HepG2 (cell line): ENCODE results near the gene ANKRD40. TPM values are rescaled to one million over a fixed set of nuclear protein-coding genes. Genes with fewer than 3 reads are reported as not detected.

ENCODE experiments used
- AHDC1 ChIP-seq: sonication (generic); formaldehyde crosslinking; IDR thresholded peaks from 2 replicates; pipeline ENCODE4 v1.5.1; 2020; ENCODE audit warnings: mild to moderate bottlenecking, missing genetic modification reagents, borderline replicate concordance
- JDP2 ChIP-seq: sonication (generic); formaldehyde crosslinking; IDR thresholded peaks from 2 replicates; pipeline ENCODE4 v1.8.1; 2022; ENCODE audit warnings: missing genetic modification reagents, borderline replicate concordance
- MATR3 ChIP-seq: sonication (generic); formaldehyde crosslinking; IDR thresholded peaks from 2 replicates; pipeline ENCODE4 v1.4.0; 2020; ENCODE audit warnings: missing genetic modification reagents
- NCOR1 ChIP-seq: fragments of 200-600 bp; sonication (generic); IDR thresholded peaks from 2 replicates; pipeline ENCODE4 v1.7.0; 2017; ENCODE audit warnings: antibody characterized with exemption, low read length, borderline replicate concordance
- RERE ChIP-seq: IDR thresholded peaks from 2 replicates; pipeline ENCODE4 v1.6.1; 2016; ENCODE audit warnings: low read depth, missing genetic modification reagents, missing compliant biosample characterization
- REST ChIP-seq, 2 experiments: IDR thresholded peaks; 2 replicates each; pipeline ENCODE4 v1.6.1; 2011 to 2012; ENCODE audit warnings: low read length in 2 of 2, borderline replicate concordance in 1 of 2, low read depth in 1 of 2, mild to moderate bottlenecking in 1 of 2, moderate library complexity in 1 of 2
- SMAD1 ChIP-seq: sonication (generic); formaldehyde crosslinking; IDR thresholded peaks from 2 replicates; pipeline ENCODE4 v1.4.0; 2020; ENCODE audit warnings: missing genetic modification reagents, low read depth, mild to moderate bottlenecking, borderline replicate concordance
- ZKSCAN1 ChIP-seq: fragments of 150-350 bp; IDR thresholded peaks from 2 replicates; pipeline ENCODE4 v1.6.1; 2014; ENCODE audit warnings: low read length
- ZMAT3 ChIP-seq: sonication (generic); formaldehyde crosslinking; conservative IDR thresholded peaks from 2 replicates; pipeline ENCODE4 v1.7.0; 2021; ENCODE audit warnings: missing genetic modification reagents
- ZNF567 ChIP-seq: sonication (generic); formaldehyde crosslinking; IDR thresholded peaks from 2 replicates; pipeline ENCODE4 v1.8.1; 2023; ENCODE audit warnings: mild to moderate bottlenecking, missing genetic modification reagents, borderline replicate concordance
- polyA plus RNA-seq, 8 experiments: library from polyadenylated mRNA; depleted of rRNA in 3 of 8; stranded (reverse) in 7 of 8; unstranded in 1 of 8; fragments of >200 nt; fragmentation: Illumina TruSeq in 4 of 8; extraction: Trizol in 4 of 8; gene quantifications; 2 replicates each; pipeline versions ENCODE4 v1.2.1 to v1.2.3, GENCODE V29; 2011 to 2016; ENCODE audit warnings: low read depth in 4 of 8, missing spikeins in 1 of 8, mixed read lengths in 1 of 8; ENCODE audit not compliant: insufficient read depth in 1 of 8
- total RNA-seq, 5 experiments: library from RNA; depleted of rRNA; stranded (reverse); fragments of >200 nt; fragmentation: Illumina TruSeq; extraction: Trizol; gene quantifications; 2 replicates each; pipeline ENCODE4 v1.2.3, GENCODE V29; 2016; ENCODE audit warnings: low read depth in 1 of 5

Gene ANKRD40
- total and polyA plus RNA-seq, 2 of the 13 experiments (the other 11 are each of a cell fraction or from before 2014, with no cell fraction given) = 35.0 to 46.4 TPM

GRCh38 chr17:50686494-50687199 lies 21.1 kb downstream of the ANKRD40 start (continued):
- TF ChIP-seq AHDC1 (CRISPR knock-in tag) = peak; percentile 85; the same call in 1 of the 2 replicates
- TF ChIP-seq ZMAT3 = peak; percentile 70; the same call in 1 of the 2 replicates
- no peak; the same call in 1 of the 2 replicates for TF ChIP-seq JDP2
- peak; percentile 56; the same call in 1 of the 2 replicates for TF ChIP-seq RERE (CRISPR knock-in tag)
- no peak; the same call in 1 of the 2 replicates for TF ChIP-seq SMAD1 (CRISPR knock-in tag)
- TF ChIP-seq MATR3 (CRISPR knock-in tag) = no peak
- TF ChIP-seq ZNF567 = 0 out of 2 replicates have a peak, but pooled peaks have one; percentile 91
- peak; percentile 54; the same call in 1 of the 2 replicates for TF ChIP-seq ZKSCAN1
- peak; percentile 79; the same call in 1 of the 2 replicates for TF ChIP-seq NCOR1
- TF ChIP-seq REST (IDR thresholded peaks at IDR 0.05; ENCODE audit: borderline replicate concordance in 1 of 2, low read depth in 1 of 2, low read length in 2 of 2) = peak in 1 of 2 experiments; percentile 70; a peak in 2 of 4 replicates
